Endothelial cell of umbilical vein (primary cell): Measurements from ENCODE around the gene STK16.

ENCODE experiments used
- FOS ChIP-seq: IDR thresholded peaks from 2 replicates; pipeline ENCODE4 v1.6.1; 2011; ENCODE audit warnings: mild to moderate bottlenecking, low read length, moderate library complexity, borderline replicate concordance; ENCODE audit not compliant: insufficient read depth
- POLR2AphosphoS5 ChIP-seq: IDR thresholded peaks from 2 replicates; pipeline ENCODE4 v1.6.1; 2012; ENCODE audit warnings: low read depth, mild to moderate bottlenecking, control low read depth, low read length, moderate library complexity; ENCODE audit not compliant: insufficient read depth
- TF ChIP-seq, protein P1 (sequence below), 2 donors: IDR thresholded peaks; 1 replicate in 1 of 2; 2 replicates in 1 of 2; pipeline ENCODE4 v1.5.1; 2011; ENCODE audit warnings: low read length in 2 of 2, mild to moderate bottlenecking in 2 of 2, moderate library complexity in 2 of 2, control low read depth in 1 of 2, inconsistent platforms in 1 of 2, low read depth in 1 of 2; ENCODE audit not compliant: insufficient read depth in 1 of 2; ENCODE audit errors: extremely low read depth in 1 of 2

DNA sequence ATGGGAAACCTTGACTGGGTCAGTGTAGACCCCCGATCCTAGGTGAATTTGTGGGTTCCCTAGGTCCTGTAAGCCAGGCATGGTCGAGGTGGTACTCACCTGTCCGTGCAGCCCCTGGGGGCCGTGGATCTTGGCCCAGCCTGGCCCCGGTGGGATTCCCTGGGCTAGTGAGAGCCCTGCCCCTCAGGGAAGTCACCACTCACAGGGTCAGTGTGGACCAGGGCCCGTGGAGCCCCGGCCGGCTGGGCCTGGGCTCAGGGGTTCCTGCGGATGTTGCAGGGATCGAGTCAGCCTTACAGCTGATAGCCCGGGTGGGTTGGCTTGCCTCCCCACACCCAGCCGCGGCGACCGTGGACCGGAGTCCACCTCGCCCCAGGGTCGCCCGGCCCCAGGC lies 16.4 kb upstream of the STK16 start:
- TF ChIP-seq FOS (no peak), POLR2AphosphoS5 (no peak)
- TF ChIP-seq, protein P1, sequence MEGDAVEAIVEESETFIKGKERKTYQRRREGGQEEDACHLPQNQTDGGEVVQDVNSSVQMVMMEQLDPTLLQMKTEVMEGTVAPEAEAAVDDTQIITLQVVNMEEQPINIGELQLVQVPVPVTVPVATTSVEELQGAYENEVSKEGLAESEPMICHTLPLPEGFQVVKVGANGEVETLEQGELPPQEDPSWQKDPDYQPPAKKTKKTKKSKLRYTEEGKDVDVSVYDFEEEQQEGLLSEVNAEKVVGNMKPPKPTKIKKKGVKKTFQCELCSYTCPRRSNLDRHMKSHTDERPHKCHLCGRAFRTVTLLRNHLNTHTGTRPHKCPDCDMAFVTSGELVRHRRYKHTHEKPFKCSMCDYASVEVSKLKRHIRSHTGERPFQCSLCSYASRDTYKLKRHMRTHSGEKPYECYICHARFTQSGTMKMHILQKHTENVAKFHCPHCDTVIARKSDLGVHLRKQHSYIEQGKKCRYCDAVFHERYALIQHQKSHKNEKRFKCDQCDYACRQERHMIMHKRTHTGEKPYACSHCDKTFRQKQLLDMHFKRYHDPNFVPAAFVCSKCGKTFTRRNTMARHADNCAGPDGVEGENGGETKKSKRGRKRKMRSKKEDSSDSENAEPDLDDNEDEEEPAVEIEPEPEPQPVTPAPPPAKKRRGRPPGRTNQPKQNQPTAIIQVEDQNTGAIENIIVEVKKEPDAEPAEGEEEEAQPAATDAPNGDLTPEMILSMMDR (IDR thresholded peaks at IDR 0.05; ENCODE audit: extremely low read depth in 1 of 2, insufficient read depth in 1 of 2, low read depth in 1 of 2, low read length in 2 of 2): no peak
